GM18907 (cell line): ENCODE data around the gene MIER2.

Experiments used
- ATAC-seq: cut with Tn5 transposase; IDR thresholded peaks from one replicate; pipeline ENCODE4 v1.9.1; 2021; ENCODE audit warnings: mild to moderate bottlenecking, moderate library complexity; ENCODE audit not compliant: unreplicated experiment

MIER2 gene

GRCh38 chr19:335486-336066, 9.0 kb downstream of the MIER2 start:
- no peak for ATAC-seq

- no peak for ATAC-seq
These were observed 9.5 kb downstream of the MIER2 start for GRCh38 chr19:335072-335471.

- no peak for ATAC-seq
These were observed 10.1 kb downstream of the MIER2 start for GRCh38 chr19:334296-335071.

- no peak for ATAC-seq
These were observed 14.1 kb downstream of the MIER2 start for GRCh38 chr19:330503-330902.

- ATAC-seq, result no peak
These were observed 14.7 kb downstream of the MIER2 start for GRCh38 chr19:329876-330275.

- no peak for ATAC-seq
These were observed 16.5 kb downstream of the MIER2 start for GRCh38 chr19:328025-328505.

- no peak for ATAC-seq
These were observed 17.1 kb downstream of the MIER2 start for GRCh38 chr19:327291-328024.

GRCh38 chr19:326871-327270, 17.7 kb downstream of the MIER2 start:
- ATAC-seq, result no peak

- no peak for ATAC-seq
These were observed 18.5 kb downstream of the MIER2 start for GRCh38 chr19:325937-326565.

GRCh38 chr19:325173-325936, 19.2 kb downstream of the MIER2 start:
- ATAC-seq, result no peak

- no peak for ATAC-seq
These were observed 19.9 kb downstream of the MIER2 start for GRCh38 chr19:324716-325115.

GRCh38 chr19:322616-323015, 22.0 kb downstream of the MIER2 start:
- no peak for ATAC-seq

GRCh38 chr19:318509-318774, 26.2 kb downstream of the MIER2 start:
- ATAC-seq, result no peak

- ATAC-seq, result no peak
These were observed 26.7 kb downstream of the MIER2 start for GRCh38 chr19:317710-318508.

GRCh38 chr19:315811-316210, 28.8 kb downstream of the MIER2 start:
- no peak for ATAC-seq

GRCh38 chr19:313988-314815, 30.4 kb downstream of the MIER2 start:
- no peak for ATAC-seq

GRCh38 chr19:313169-313987, 31.2 kb downstream of the MIER2 start:
- ATAC-seq, result no peak

- ATAC-seq, result no peak
These were observed 32.8 kb downstream of the MIER2 start for GRCh38 chr19:311813-312261.
